ENCODE results near the gene GRK4.

GRK4 gene

DNA sequence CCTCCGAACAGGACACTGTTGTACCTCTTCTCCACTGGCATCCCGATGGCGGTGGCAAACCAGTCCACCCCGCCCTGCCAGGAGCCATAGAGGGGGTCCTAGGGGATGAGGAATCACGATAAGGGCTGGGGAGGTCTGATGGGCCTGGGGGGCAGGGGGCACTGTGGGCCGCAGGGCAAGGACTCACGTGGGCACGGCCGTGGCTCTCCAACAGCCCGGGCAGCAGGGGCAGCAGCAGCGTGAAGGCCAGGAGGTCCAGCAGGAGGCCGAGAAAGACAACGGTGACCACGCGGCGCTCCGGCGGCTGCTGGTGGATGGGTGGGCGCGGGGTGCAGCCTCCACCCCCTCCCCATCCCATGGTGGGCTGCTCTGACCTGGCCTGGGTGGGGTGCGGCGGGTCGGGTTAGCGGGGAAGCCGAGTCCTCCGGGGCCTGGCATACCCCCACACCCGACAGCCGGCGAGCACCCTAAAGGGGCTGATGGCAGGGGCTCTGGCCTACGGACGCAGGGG, 29.8 kb upstream of the GRK4 start:
- TF ChIP-seq ZBTB7A (IDR thresholded peaks at IDR 0.05; ENCODE audit: low read depth), result peak; percentile 90; the same call in 1 of the 2 replicates
- TF ChIP-seq, protein P1, sequence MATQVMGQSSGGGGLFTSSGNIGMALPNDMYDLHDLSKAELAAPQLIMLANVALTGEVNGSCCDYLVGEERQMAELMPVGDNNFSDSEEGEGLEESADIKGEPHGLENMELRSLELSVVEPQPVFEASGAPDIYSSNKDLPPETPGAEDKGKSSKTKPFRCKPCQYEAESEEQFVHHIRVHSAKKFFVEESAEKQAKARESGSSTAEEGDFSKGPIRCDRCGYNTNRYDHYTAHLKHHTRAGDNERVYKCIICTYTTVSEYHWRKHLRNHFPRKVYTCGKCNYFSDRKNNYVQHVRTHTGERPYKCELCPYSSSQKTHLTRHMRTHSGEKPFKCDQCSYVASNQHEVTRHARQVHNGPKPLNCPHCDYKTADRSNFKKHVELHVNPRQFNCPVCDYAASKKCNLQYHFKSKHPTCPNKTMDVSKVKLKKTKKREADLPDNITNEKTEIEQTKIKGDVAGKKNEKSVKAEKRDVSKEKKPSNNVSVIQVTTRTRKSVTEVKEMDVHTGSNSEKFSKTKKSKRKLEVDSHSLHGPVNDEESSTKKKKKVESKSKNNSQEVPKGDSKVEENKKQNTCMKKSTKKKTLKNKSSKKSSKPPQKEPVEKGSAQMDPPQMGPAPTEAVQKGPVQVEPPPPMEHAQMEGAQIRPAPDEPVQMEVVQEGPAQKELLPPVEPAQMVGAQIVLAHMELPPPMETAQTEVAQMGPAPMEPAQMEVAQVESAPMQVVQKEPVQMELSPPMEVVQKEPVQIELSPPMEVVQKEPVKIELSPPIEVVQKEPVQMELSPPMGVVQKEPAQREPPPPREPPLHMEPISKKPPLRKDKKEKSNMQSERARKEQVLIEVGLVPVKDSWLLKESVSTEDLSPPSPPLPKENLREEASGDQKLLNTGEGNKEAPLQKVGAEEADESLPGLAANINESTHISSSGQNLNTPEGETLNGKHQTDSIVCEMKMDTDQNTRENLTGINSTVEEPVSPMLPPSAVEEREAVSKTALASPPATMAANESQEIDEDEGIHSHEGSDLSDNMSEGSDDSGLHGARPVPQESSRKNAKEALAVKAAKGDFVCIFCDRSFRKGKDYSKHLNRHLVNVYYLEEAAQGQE (IDR thresholded peaks at IDR 0.05; ENCODE audit: low read depth), result no peak
- no peak for TF ChIP-seq TAF1 (IDR thresholded peaks at IDR 0.05; ENCODE audit: low read depth)

DNA sequence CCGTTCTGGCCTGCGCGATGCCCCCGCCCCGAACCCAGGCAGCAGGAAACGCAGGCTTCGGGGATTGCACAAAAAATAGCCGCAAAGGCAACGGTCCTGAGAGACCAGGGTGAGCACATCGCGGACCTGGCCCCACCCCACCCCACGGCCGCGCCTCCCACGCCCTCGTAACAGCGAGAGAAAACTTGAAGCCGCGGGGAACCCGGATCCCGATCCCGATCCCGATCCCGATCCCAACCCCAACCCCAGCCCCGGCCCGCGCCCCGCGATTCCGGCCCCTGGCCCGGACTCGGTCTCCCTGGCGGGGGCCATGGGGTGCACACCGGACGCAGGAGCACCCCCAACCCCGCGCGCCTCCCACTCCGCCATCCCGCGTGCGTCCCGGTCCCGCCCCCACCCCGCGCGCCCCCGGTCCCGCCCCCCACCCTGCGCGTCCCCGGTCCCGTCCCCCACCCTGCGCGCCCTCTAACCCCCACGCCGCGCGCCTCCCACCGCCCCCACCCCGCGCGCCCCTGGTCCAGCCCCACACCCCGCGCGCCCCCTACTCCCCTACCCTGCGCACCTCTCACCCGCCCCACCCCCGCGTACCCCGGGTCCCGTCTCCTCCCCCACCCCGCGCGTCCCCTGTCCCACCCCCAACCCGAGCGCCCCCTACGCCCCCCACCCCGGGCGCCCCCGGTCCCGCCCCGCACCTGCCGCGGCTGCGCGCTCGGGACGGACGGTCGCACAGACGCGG, 29.1 kb upstream of the GRK4 start:
- TF ChIP-seq EGR1 (IDR thresholded peaks at IDR 0.05) (peak; percentile 37; the same call in 1 of the 2 replicates), FOXM1 (IDR thresholded peaks at IDR 0.05; ENCODE audit: borderline replicate concordance, low read depth) (no peak), NFIC (IDR thresholded peaks at IDR 0.05) (no peak), TCF12 (IDR thresholded peaks at IDR 0.05; ENCODE audit: low read depth) (no peak), TEAD4 (IDR thresholded peaks at IDR 0.05) (no peak)
- TF ChIP-seq, protein P2, sequence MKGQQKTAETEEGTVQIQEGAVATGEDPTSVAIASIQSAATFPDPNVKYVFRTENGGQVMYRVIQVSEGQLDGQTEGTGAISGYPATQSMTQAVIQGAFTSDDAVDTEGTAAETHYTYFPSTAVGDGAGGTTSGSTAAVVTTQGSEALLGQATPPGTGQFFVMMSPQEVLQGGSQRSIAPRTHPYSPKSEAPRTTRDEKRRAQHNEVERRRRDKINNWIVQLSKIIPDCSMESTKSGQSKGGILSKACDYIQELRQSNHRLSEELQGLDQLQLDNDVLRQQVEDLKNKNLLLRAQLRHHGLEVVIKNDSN (IDR thresholded peaks at IDR 0.05), result no peak

DNA sequence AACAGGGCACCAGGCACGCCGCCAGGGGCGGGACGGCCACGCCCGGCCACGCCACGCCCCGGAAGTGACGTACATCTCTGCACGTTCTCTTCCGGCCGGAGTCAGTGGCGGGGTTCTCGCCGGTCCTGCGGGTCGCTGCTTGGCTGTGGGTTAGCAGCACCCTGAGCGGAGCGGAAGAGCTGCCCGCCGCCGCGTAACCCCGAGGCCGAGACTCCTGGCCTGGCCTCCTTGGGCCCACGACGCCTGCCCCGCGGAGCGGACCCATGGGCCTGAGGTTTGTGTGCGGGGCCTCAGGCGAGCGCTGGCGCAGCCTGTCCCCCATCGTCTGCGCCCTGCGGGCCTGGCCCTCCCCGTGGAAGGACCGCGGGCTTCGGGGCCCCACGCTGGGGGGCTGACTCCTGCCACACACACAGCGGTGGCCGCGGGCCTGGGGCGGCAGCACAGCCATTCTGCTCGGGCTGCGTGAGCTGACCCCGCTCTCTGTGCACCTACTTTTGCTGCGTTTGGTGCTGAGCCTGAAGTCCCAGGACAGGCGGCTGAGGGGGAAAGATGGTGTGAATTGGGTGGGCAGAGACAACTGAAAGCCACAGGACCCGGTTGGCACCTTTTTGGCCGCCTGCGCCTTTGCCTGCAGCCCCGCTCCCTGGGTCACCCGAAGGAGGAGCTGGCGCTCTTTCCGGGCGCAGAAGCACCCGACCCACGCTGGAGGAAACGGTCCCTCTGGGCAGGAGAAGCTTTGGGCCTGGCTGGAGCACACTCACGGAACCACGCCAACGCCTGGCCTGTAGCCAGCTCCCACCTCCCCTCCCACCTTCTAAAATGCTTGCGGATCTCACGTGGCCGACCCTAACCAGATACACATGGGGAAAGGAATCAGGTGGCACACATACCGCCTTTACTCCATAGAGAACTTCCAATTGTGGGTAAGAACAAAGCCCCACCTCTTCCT, 28.3 kb upstream of the GRK4 start:
- TF ChIP-seq YY1 (IDR thresholded peaks at IDR 0.05; ENCODE audit: low read depth), result no peak
- TF ChIP-seq TAF1 (IDR thresholded peaks at IDR 0.05; ENCODE audit: low read depth), result peak; percentile 89
- TF ChIP-seq, protein P3, sequence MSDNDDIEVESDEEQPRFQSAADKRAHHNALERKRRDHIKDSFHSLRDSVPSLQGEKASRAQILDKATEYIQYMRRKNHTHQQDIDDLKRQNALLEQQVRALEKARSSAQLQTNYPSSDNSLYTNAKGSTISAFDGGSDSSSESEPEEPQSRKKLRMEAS (IDR thresholded peaks at IDR 0.05), result peak; percentile 63; the same call in 1 of the 2 replicates
- TF ChIP-seq TCF12 (IDR thresholded peaks at IDR 0.05; ENCODE audit: low read depth), result no peak; the same call in 1 of the 2 replicates
- peak; percentile 39; the same call in 1 of the 2 replicates for TF ChIP-seq NFIC (IDR thresholded peaks at IDR 0.05)
- peak; percentile 59; the same call in 1 of the 2 replicates for TF ChIP-seq CREB1 (IDR thresholded peaks at IDR 0.05; ENCODE audit: low read depth)
- TF ChIP-seq, protein P2 (IDR thresholded peaks at IDR 0.05), result 0 out of 2 replicates have a peak, but pooled peaks have one; percentile 21

DNA sequence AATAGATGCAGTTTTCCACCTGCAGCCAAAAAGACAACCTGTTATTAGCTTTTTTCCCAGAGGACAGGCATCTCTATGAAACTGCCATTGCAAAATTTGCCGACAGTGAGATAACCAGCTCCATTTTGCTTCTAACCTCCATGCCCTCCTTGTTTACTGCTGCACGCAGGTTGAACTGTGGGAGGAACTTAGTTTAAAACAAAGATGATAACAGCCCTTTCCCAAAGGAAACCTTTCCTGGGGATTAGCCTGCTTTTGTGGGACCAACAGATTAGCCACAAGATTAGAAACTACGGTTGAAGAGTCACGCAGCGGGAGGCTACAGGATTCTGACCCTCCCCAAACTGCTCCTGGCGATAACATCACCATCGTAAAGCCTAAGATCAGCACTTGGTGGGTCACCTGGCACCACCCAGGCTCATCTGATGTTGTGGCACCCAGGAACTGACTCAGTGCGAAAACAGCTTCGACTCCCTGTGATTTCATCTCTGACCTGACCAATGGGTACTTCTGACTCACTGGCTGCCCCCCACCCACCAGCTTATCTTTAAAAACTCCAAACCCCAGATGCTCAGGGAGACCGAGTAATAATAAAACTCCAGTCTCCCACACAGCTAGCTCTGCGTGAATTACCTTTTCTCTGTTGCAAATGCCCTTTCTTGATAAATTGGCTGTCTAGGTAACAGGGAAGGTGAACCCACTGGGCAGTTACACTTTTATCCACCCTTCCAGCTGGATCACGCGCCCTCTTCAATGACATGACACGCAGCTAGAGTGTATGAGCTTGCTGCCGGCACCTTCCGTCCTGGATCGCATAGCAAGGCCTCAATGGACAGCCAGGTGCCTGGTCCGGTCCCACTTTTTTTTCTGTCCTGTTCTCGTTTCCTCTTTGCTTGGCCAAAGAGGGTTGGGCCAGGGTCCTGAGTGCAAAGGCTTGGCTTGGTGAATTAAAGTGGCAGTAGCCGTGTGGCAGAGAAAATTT, 27.3 kb upstream of the GRK4 start:
- no peak for TF ChIP-seq CREB1 (IDR thresholded peaks at IDR 0.05; ENCODE audit: low read depth)
- TF ChIP-seq EGR1 (IDR thresholded peaks at IDR 0.05), result no peak
- TF ChIP-seq FOXM1 (IDR thresholded peaks at IDR 0.05; ENCODE audit: borderline replicate concordance, low read depth), result no peak

DNA sequence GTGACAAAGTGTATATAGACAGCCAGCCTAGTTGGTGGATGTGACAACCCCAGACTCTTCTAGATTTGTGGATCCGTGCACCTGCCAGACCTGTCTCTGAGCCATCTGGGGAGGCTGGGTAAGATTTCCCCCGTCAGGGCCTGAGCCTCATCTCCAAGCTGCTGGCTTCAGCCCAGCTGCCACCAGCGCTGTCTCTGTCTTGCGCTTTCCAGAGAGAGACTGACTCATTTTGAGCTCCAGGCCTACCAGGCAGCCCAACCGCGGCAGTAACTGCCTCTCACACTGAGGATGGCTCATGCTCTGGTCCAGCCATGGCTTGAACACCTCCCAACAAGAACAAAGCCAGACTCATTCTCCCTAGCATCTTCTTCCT, 26.6 kb upstream of the GRK4 start:
- TF ChIP-seq, protein P1 (IDR thresholded peaks at IDR 0.05; ENCODE audit: low read depth), result no peak
- TF ChIP-seq EP300 (IDR thresholded peaks at IDR 0.05; ENCODE audit: borderline replicate concordance), result no peak
- no peak for TF ChIP-seq ZBTB7A (IDR thresholded peaks at IDR 0.05; ENCODE audit: low read depth)
- TF ChIP-seq NFIC (IDR thresholded peaks at IDR 0.05), result no peak; the same call in 1 of the 2 replicates
- no peak for TF ChIP-seq FOXM1 (IDR thresholded peaks at IDR 0.05; ENCODE audit: borderline replicate concordance, low read depth)
- TF ChIP-seq RAD21 (IDR thresholded peaks at IDR 0.05; ENCODE audit: low read depth), result no peak
- no peak for TF ChIP-seq TAF1 (IDR thresholded peaks at IDR 0.05; ENCODE audit: low read depth)
- TF ChIP-seq, protein P2 (IDR thresholded peaks at IDR 0.05), result no peak
- no peak for TF ChIP-seq CEBPB (IDR thresholded peaks at IDR 0.05)
- TF ChIP-seq TCF12 (IDR thresholded peaks at IDR 0.05; ENCODE audit: low read depth), result no peak
- TF ChIP-seq, protein P3 (IDR thresholded peaks at IDR 0.05), result no peak
- TF ChIP-seq TEAD4 (IDR thresholded peaks at IDR 0.05), result no peak
- TF ChIP-seq CREB1 (IDR thresholded peaks at IDR 0.05; ENCODE audit: low read depth), result no peak
- TF ChIP-seq EGR1 (IDR thresholded peaks at IDR 0.05), result no peak
- TF ChIP-seq YY1 (IDR thresholded peaks at IDR 0.05; ENCODE audit: low read depth), result no peak

Data from Ishikawa (cell line).